Activated CD8-positive, alpha-beta memory T cell treated with anti-CD3 and anti-CD28 coated beads for 1 hour (primary cell): ENCODE data around the gene MYBPC2.
"Not testable (repeated sequence)": the region's sequence is repeated elsewhere in the genome, so short reads cannot be mapped to it uniquely, and the experiment has no call there.

Experiments
- DNase-seq, 2 donors: peaks; one replicate each; pipeline ENCODE4 v3.0.0-alpha.2; 2020; ENCODE audit warnings: low read depth in 1 of 2; ENCODE audit errors: extremely low read depth in 1 of 2

MYBPC2 gene

DNA sequence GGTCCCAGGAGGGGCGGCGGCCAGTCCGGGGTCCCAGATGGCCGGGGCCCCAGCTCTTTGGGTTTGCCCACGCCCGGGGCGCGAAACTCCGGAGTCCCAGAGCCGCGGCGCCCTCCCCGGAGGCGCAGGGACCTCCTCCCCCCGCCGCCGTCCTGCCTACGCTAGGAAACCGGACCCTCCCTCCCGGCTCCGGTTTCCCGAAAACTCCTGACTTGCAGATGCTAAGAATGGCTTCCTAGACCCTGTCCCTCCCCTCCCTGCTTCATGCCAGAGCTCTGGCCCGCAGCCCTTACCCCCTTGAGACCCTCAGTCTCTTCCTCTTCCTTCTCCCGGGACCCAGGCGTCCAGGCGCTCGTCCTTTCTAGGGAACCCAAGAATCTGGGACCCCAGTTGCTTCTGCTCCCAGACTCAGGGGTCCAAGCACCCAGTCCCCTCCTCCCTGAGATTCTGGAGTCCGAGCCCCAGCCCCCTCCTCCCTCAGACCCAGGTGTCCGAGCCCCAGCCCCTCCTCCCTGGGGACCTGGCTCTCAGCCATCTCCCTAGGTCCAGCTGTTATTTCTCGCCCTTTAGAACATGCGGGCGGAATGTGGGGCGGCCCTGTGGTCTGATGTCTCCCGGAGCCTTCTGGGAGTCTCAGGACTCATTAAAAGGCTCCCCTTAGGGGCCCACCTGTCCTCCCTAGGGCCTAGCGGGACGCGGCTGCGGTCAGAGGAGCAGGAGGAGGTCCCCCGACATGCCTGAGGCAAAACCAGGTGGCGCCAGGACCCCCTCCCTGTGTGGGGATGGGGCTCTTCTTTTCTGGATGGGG is at the start of gene MYBPC2:
MYBPC2 (plus strand) TSS at position 672 of the 808 bp plus-strand sequence; CDS start at position 734, 62 bp downstream.
- no peak for DNase-seq

DNA sequence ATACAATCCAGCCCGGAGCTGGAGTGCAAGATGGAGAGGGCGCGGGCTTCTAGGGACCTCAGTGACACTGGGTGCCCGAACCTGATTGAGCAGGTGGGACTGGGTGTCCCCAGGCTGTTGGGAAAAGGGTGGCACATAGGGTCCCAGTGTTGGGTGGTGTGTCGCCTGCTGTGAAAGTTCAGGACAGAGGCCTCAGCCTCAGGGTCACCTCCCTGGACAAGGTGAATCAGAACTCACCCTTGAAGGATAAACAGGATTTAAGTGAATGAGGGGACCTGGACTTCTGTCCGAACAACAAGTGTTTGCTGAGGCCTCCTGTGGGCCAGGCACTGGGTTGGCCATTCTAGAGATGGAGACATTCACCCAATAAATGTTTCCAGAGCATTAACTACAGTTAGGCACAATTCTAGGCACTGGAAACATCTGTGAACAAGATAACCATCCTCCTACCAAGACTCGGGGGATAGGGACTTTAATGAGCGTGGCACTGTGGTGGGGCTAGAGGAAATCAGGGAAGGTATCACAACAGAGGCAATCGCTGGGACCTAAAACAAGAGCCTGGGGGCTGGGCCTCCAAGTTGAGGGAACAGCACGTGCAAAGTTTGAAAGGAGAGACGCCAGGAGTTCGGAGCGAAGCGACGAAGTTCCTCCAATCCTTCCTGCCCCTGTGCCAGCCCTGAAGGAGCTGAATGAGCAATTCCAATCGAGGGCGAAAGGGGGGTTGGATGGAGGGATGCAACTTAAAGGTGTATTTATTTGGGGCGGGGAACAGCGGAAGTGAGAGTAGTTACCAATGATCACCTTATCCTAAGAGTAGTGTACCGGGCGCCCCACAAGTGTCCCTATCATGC is 49.5 kb upstream of the MYBPC2 start:
- no peak for DNase-seq

DNA sequence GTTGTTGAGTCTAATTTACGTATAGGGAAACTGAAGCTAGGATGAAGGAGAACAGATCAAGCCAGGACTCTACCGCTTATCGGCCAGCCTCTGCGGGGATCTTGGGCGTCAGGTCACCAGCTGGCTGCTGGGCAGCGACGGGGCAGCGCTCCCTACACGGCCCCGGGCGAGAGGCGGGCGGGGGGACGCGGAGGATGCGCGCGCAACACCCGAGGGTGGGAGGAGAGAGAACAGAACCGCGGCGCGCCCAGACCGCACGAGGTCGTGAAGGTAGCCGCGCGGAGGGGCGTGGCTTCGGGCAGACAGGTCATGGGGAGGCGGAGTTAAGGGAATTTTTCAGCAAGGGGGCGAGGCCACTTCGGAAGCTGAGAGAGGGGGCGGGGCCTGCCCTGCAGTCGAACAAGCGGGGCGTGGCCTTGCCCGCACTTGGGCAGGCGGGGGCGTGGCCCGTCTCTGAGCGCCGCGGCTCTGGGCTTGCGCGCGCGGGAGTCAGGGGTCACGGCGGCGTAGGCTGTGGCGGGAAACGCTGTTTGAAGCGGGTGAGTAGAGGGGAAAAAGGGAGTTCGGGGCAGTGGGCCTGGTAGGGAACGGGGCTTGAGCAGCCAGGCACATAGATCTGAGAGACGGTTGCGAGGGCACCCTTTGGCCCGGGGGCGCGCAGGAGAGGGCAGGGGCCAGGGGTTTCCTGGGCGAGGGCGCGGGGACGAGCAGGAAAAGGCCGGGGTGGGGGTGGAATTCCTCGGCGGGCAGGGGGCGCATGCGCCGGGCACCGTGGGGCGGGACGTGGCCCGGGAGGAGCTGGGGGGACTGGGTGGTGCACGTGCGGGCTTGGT is 48.6 kb upstream of the MYBPC2 start, which contains the start of gene POLD1:
POLD1 (plus strand) TSS at position 496 of the 833 bp plus-strand sequence. CDS start 14,505 bp downstream, outside the sequence.
- DNase-seq: peak; percentile 96 to 98

DNA sequence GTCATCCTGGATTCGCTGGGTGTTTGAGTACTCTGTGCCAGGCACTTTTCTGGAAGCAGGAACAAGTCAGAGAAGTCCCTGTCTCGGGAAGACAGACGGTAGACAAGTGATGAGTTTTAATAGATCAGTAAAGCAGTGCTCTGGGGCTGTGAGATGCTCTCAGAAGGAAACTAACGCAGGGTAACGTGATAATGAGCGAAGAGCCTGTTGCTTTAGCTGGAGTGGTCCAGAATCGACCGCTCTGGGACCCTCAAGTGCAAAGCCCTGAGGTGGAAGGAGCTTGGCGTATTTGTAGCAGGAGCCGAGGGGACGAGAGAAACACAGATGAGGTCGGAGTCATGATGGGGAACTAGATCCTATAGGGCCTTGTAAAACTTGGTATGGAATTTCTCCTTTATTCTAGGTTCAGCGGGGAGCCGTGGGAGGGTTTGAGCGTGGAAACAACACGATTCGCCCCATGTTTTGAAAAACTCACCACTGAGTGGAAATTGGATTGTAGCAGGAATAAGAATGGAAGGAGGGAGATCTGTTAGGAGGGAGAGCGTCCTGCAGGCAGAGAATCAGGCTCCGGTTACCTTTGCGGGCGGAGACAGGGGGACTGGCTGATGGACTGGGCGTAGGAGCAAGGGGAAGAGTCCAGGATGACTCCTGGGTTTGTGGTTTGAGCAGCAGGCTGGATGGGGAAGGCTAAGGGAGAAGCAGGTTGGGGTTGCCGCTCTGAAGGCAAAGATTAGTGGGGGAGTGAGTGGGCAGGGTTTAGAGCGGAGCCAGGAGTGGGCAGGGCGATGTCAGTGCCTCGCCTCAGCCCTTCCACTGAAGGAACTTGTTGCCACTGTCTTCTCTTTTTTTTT is 47.8 kb upstream of the MYBPC2 start:
- DNase-seq: no peak

DNA sequence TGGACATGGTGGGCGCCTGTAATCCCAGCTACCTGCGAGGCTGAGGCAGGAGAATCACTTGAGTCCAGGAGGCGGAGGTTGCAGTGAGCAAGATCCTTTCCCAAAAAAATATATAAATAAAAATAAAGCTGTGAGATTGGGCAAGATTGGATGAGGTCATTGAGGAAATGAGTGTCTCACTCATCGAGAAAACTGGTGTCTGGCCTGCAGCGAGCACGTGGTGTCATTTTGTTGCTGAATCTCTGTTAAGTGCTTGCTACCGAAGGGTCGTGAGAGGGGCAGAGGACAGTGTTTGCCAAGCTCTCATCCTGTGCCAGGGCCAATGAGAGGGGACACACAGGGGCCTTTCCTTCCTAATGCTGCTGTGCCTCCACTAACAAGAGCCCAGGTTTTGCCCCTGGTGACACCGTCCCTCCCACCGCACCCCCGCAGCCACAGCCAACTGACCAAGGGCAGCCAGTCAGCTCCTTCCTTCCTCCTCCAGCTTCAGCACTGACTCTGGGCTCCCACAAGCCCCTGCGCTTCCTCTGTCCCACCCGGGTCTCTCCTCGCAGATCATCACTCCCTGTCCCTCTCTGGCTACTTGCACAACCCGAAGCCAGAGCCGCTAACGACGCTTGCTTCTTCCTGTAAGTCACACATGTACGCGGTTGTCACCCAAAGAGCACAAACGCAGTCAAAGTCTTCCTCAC is 45.4 kb upstream of the MYBPC2 start:
- DNase-seq: no peak

DNA sequence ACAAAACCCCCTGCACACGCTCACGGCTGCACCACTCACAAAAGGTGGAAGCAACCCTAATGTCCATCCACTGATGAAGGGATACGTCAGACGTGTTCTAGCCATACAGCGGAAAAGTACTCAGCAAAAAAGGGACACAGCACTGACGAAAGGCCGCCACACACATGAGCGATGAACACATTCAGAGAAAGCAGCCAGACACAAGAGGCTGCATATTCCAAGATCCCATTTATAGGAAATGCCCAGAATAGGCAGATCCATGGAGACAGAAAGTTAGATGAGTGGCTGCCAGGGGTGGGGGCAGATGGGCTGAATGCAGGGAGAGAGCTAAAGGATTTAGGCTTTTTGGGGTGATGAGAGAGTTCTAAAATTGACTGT is 44.8 kb upstream of the MYBPC2 start:
- DNase-seq: no peak

DNA sequence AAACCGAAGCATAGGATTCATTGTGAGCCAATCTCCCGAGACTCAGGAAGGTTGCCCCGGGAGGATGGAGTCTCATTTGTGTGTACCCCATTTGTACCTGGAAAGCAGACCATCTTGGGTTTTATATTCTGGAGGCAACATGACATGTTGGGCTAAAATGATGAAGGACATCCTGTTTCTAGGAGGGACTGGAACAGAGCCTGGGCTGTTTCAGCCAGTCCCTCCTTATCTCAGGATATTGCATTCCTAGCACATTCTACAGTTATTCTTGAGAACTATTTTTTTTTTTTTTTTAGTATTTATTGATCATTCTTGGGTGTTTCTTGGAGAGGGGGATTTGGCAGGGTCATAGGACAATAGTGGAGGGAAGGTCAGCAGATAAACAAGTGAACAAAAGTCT is 42.4 kb upstream of the MYBPC2 start:
- not testable (repeated sequence) for DNase-seq

DNA sequence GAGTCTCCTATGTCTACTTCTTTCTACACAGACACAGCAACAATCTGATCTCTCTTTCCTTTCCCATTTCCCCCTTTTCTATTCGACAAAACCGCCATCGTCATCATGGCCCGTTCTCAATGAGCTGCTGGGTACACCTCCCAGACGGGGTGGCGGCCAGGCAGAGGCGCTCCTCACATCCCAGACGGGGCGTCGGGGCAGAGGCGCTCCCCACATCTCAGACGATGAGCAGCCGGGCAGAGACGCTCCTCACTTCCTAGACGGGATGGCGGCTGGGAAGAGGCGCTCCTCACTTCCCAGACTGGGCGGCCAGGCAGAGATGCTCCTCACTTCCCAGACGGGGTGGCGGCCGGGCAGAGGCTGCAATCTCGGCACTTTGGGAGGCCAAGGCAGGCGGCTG is 41.7 kb upstream of the MYBPC2 start:
- not testable (repeated sequence) for DNase-seq

DNA sequence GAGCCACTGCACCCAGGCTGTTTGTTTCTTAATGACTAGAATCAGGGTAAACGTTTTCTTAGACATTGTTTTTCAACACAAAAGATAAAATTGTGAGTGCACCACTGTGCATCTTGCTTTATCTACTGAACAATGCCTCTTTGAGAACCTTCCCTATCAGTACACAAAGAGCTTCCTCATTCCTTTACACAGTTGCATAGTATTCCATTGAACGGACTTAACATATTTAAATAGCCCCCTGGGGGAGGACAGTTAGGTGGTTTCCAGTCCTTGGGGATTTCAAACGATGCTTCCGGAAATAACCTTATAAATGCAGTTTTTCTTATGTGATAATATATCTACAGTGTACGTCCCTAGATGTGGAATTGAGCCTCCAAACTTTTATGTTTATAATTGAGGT is 39.9 kb upstream of the MYBPC2 start:
- DNase-seq: no peak

DNA sequence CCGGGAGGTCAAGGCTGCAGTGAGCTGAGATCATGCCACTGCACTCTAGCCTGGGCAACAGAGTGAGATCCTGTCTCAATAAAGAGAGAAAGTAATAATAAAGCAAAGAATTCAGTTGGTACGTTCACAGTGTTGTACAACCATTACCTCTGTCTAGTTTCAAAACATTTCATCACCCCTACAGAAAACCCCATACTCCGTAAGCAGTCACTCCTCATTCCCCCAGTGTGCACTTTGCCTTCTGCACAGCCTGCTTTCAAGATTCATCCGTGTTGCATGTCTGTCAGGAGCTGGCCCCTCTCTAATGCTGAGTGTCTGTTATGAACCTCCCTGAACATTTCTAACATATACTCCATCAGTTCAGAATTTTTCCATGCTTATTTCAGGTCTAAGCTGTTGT is 39.1 kb upstream of the MYBPC2 start:
- no peak for DNase-seq

DNA sequence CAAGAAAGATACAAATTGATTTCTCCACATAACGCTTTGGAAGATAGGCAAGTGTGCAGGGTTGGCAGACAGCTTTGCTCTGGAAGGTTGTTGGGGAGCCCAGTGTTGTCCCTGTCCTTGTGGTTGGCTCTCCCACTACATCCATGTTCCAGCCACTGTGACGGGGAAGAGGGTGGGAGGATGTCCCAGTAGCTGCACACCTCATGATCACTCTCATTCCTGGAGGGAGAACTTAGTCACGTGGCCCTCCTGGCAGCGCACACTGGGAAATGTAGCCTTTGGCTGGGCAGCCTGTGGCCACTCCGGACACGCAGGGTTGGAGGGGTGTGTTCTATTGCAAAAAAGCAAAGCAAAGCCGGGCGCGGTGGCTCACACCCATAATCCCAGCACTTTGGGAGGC is 38.7 kb upstream of the MYBPC2 start:
- DNase-seq: no peak

DNA sequence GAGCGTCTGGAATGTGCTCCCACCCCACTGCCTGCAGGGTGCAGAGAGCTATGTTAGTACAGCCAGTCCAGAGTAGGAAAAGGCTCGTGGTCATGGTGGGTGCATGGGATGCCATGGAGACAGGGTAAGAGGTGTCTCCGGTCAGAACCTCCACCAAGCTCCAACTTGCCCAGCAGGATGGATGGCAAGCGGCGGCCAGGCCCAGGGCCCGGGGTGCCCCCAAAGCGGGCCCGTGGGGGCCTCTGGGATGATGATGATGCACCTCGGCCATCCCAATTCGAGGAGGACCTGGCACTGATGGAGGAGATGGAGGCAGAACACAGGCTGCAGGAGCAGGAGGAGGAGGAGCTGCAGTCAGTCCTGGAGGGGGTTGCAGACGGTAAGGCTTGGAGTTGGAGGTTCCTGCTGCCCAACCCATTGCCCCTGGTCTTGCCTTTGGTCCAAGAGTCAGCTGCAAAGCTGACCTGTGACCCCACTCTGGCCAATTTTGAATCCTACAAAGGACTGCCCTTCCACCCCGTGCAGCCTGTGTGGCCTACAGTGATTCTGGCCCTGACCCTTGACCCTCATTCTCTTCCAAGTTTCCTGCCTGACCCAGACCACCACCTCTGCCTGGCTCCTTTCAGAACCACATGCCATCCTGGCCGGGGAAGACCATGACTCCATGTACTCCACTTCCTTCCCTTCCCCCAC is 33.9 kb upstream of the MYBPC2 start:
- DNase-seq: no peak

DNA sequence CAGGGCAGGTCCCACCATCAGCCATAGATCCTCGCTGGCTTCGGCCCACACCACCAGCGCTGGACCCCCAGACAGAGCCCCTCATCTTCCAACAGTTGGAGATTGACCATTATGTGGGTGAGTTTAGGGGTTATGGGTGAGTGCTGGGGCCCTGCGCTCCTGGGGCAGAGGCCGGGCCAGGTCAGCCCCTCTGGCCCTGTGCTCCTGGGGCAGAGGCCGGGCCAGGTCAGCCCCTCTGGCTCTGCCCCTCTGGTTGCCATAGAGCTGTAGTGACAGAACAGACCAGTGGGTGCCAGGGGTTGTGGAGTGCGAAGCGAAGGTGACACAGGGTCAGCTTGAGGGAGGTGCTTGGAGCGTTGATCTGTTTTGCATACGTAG is 33.3 kb upstream of the MYBPC2 start:
- DNase-seq: no peak

DNA sequence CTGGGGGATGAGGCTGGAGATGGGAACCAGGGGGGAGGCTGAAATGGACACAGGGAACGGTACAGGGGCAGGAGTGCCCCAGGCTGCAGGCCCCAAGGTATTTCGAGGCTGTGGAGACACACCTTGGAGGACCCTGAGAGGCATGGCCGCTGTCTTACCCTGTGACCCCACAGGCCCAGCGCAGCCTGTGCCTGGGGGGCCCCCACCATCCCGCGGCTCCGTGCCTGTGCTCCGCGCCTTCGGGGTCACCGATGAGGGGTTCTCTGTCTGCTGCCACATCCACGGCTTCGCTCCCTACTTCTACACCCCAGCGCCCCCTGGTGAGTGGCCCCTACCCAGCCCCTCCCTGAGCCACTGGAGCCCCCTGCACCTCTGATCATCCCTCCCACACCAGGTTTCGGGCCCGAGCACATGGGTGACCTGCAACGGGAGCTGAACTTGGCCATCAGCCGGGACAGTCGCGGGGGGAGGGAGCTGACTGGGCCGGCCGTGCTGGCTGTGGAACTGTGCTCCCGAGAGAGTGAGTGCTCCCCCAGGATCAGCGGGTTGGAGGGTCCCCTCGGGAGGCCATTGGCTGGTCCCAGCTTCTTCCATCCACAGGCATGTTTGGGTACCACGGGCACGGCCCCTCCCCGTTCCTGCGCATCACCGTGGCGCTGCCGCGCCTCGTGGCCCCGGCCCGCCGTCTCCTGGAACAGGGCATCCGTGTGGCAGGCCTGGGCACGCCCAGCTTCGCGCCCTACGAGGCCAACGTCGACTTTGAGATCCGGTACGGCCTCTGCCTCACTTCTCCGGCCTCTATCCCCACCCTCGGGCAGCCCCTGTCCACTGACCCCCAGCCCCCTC is 30.9 kb upstream of the MYBPC2 start:
- DNase-seq: no peak

DNA sequence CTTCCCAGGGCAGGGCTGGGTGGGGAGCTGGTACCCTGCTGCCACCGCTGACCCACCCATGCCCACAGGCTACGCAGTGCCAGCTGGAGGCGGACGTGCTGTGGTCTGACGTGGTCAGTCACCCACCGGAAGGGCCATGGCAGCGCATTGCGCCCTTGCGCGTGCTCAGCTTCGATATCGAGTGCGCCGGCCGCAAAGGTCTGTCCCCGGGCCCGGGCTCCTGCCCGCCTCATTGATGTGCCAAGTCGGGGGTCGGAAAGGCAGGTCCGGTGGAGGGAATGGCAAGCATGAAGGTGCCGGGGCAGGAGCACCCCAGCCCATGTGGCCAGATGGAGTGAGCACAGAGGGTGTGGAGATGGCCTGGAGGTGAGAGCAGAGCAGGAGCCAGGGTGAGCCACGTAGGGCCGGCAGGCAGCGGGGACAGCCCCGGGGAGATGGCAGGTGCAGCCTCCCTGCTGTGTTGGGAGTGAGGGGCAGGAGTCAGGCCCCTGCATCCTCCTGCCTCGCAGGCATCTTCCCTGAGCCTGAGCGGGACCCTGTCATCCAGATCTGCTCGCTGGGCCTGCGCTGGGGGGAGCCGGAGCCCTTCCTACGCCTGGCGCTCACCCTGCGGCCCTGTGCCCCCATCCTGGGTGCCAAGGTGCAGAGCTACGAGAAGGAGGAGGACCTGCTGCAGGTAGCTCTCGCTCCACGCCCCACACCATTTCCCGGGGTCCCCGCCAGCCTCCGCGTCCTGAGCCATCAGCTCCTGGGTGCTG is 30.0 kb upstream of the MYBPC2 start:
- DNase-seq: no peak

DNA sequence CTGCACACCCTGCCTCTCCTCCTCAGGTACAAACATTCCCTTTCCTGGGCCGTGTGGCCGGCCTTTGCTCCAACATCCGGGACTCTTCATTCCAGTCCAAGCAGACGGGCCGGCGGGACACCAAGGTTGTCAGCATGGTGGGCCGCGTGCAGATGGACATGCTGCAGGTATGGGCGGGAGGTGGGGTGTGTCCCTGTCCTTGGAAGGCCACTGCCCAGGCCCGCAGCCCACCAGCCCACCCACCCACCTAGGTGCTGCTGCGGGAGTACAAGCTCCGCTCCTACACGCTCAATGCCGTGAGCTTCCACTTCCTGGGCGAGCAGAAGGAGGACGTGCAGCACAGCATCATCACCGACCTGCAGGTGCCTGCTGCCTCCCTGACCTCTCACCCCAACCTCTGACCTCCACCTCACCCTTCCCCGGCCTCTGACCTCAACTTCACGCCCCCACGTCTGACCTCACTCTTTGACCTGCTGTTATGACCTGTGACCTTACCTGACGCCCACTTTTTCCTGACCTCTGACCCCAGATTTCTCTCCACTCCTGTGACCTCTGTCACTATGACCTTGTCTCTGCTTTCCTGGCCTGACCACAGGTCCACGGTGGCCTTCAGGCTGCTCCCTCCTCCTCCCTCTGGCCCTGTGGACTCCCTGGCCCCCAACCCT is 26.4 kb upstream of the MYBPC2 start:
- DNase-seq: no peak

DNA sequence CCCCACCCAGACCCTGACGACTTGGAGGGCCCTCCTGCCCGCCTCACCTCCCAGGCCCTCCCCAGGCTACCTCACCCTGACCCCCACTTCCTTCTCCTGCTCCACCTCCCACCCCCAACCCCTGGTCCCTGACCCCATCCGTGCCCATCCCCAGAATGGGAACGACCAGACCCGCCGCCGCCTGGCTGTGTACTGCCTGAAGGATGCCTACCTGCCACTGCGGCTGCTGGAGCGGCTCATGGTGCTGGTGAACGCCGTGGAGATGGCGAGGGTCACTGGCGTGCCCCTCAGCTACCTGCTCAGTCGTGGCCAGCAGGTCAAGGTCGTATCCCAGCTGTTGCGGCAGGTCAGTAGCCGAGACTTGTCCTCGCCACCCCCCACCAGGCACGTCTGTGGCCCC is 25.9 kb upstream of the MYBPC2 start:
- no peak for DNase-seq
